Duodenal mucosa (tissue), 2 donors: ENCODE measurements around the gene MED28.
"Not testable (repeated sequence)": the region's sequence is repeated elsewhere in the genome, so short reads cannot be mapped to it uniquely, and the experiment has no call there.

Experiments
- H3K27ac ChIP-seq: one replicate; pipeline ENCODE4 v1.7.0; 2013; ENCODE audit warnings: low read depth, low read length
- H3K27me3 ChIP-seq, 2 donors: one replicate each; pipeline ENCODE4 v1.7.0; 2013; ENCODE audit warnings: low read length in 2 of 2, control low read depth in 1 of 2; ENCODE audit not compliant: insufficient read depth in 2 of 2, control insufficient read depth in 1 of 2
- H3K36me3 ChIP-seq, 2 donors: one replicate each; pipeline ENCODE4 v1.7.0; 2013; ENCODE audit warnings: low read length in 2 of 2, control low read depth in 1 of 2; ENCODE audit not compliant: insufficient read depth in 2 of 2, control insufficient read depth in 1 of 2
- H3K4me1 ChIP-seq, 2 donors: one replicate each; pipeline ENCODE4 v1.7.0; 2013; ENCODE audit warnings: low read length in 2 of 2, control low read depth in 1 of 2; ENCODE audit not compliant: insufficient read depth in 2 of 2, control insufficient read depth in 1 of 2
- H3K4me3 ChIP-seq, 2 donors: one replicate each; pipeline ENCODE4 v1.7.0; 2013; ENCODE audit warnings: low read length in 2 of 2, low read depth in 1 of 2
- H3K9ac ChIP-seq, 2 donors: one replicate each; pipeline ENCODE4 v1.7.0; 2013; ENCODE audit warnings: low read length in 2 of 2, low read depth in 1 of 2
- H3K9me3 ChIP-seq, 2 donors: one replicate each; pipeline ENCODE4 v1.7.0; 2013; ENCODE audit warnings: low read length in 2 of 2, control low read depth in 1 of 2; ENCODE audit not compliant: control insufficient read depth in 1 of 2

The MED28 gene

DNA sequence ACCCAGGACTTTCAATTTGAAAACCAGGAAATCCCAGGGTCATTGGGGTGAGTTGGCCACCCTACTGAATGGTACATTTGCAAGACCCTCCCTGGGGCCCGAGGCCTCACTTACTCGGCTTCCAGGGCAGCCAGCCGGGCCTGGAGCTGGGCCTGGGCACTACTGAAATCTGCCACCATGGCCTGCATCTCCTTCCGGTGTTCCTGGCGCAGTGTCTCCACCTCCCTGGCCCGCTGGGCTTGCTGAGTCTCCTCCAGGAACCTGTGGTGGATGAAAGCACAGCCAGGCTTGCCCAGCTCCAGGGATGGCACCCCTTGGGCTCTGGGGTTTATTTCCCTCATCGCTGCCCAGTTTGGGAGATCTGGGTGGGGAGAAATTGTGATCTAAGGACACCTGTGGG, 24.7 kb downstream of the MED28 start:
- no peak overlapping the region for H3K27ac ChIP-seq
- H3K4me1 ChIP-seq = no peaks in the 10 kb centered on the region
- H3K4me3 ChIP-seq = no peak overlapping the region
- peaks cover 0 to 4% of the 10 kb centered on the region in 2 donors for H3K36me3 ChIP-seq
- H3K9me3 ChIP-seq = no peaks in the 10 kb centered on the region
- H3K27me3 ChIP-seq = no peaks in the 10 kb centered on the region
- no peak overlapping the region for H3K9ac ChIP-seq

DNA sequence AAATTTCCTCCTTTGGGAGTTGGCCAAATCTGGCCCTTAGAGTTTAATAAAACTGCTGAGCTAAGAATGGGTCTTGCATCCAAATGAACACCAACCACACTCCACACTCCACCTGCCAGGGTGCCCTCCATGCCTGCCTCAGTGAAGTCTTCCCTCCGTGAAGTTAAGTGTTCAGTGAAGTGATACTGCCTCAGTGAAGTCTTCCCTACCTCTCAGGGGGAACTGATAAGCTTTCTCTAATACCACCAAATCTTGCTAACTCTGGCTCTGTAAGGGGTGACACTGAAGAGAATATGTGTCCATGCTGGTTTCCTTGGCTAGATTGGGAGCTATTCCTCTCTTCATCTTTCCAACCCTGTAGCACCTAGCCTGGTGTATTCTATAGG, 27.9 kb downstream of the MED28 start:
- Histone ChIP-seq H3K4me1 (no peaks in the 10 kb centered on the region), H3K9ac (no peak overlapping the region), H3K27me3 (no peaks in the 10 kb centered on the region), H3K27ac (no peak overlapping the region), H3K36me3 (no peaks in the 10 kb centered on the region), H3K4me3 (no peak overlapping the region), H3K9me3 (no peaks in the 10 kb centered on the region)

- Histone ChIP-seq H3K36me3 (no peaks in the 10 kb centered on the region), H3K27me3 (no peaks in the 10 kb centered on the region), H3K27ac (no peak overlapping the region), H3K9ac (no peak overlapping the region), H3K4me1 (no peaks in the 10 kb centered on the region), H3K4me3 (no peak overlapping the region), H3K9me3 (no peaks in the 10 kb centered on the region)
Measured at GRCh38 chr4:17646693-17647092, 32.3 kb downstream of the MED28 start.

- Histone ChIP-seq H3K27ac (no peak overlapping the region), H3K36me3 (no peaks in the 10 kb centered on the region), H3K9me3 (no peaks in the 10 kb centered on the region), H3K27me3 (no peaks in the 10 kb centered on the region), H3K4me1 (no peaks in the 10 kb centered on the region), H3K9ac (no peak overlapping the region), H3K4me3 (no peak overlapping the region)
Measured at GRCh38 chr4:17647176-17647806, 32.9 kb downstream of the MED28 start.

DNA sequence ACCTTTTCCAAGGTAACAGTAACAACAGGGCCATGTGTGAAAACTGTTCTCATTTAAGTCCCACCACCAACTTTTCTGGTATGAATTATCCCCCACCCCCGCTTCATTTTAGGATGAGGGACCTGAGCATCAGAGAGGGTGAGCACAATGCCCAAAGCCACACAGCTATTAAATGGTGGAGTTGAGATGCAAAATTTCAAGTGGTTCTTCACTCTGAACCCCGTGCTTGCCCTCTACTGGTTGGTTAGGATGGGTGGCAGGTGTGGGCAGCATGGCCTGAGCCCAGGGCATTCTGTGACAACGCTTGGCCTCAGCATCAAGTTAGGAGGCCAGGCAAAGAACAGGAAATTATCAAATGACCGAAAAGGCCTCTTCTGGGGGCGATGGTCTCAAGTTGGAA, 33.5 kb downstream of the MED28 start:
- Histone ChIP-seq H3K27me3 (no peaks in the 10 kb centered on the region), H3K27ac (no peak overlapping the region), H3K4me3 (no peak overlapping the region), H3K36me3 (no peaks in the 10 kb centered on the region), H3K4me1 (no peaks in the 10 kb centered on the region), H3K9ac (no peak overlapping the region), H3K9me3 (no peaks in the 10 kb centered on the region)

GRCh38 chr4:17650406-17650805, 36.0 kb downstream of the MED28 start:
- no peaks in the 10 kb centered on the region for H3K36me3 ChIP-seq
- no peaks in the 10 kb centered on the region for H3K9me3 ChIP-seq
- H3K4me3 ChIP-seq = no peak overlapping the region
- H3K9ac ChIP-seq = no peak overlapping the region
- no peaks in the 10 kb centered on the region for H3K4me1 ChIP-seq
- H3K27ac ChIP-seq = no peak overlapping the region
- no peaks in the 10 kb centered on the region for H3K27me3 ChIP-seq

DNA sequence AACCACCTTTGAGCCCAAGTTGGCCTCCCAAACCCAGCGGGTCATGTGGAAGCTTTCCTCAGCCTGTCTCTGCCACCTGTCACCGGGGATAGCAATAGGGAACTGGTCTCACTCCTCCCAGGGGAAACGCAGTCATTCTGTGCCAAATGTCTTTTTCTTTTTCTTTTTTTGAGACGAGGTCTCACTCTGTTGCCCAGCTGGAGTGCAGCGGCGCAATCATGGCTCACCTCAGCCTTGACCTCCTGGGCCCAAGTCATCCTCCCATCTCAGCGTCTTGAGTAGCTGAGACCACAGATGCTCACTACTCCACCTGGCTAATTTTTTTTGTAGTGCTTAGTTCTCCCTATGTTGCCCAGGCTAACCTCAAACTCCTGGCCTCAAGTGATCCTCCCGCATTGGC, 40.3 kb downstream of the MED28 start:
- no peaks in the 10 kb centered on the region for H3K4me1 ChIP-seq
- H3K36me3 ChIP-seq = no peaks in the 10 kb centered on the region
- no peak overlapping the region for H3K4me3 ChIP-seq
- H3K9me3 ChIP-seq = no peaks in the 10 kb centered on the region
- H3K27me3 ChIP-seq = no peaks in the 10 kb centered on the region
- H3K9ac ChIP-seq = no peak overlapping the region
- H3K27ac ChIP-seq = no peak overlapping the region

GRCh38 chr4:17657090-17657489, 42.6 kb downstream of the MED28 start:
- no peaks in the 10 kb centered on the region for H3K4me1 ChIP-seq
- H3K36me3 ChIP-seq = no peaks in the 10 kb centered on the region
- no peak overlapping the region for H3K9ac ChIP-seq
- H3K9me3 ChIP-seq = no peaks in the 10 kb centered on the region
- H3K27ac ChIP-seq = no peak overlapping the region
- H3K27me3 ChIP-seq = no peaks in the 10 kb centered on the region
- no peak overlapping the region for H3K4me3 ChIP-seq

DNA sequence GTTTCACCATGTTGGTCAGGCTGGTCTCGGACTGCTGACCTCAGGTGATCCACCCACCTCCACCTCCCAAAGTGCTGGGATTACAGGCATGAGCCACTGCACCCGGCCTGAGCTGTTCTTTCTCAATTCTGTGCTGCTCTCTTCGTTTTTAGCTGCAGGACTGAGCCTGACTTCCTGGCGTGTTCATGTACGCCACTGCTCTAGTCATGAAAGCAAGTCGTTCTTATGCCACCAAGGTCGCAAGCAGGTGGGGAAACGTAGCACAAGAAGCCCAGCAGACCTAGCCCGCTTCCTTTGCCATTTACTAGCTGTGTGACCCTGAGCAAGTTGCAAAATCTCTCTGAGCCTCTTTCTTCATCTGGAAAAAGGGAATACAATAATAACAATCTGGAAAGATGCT, 43.4 kb downstream of the MED28 start:
- Histone ChIP-seq H3K9ac (no peak overlapping the region), H3K9me3 (no peaks in the 10 kb centered on the region), H3K27me3 (no peaks in the 10 kb centered on the region), H3K4me1 (no peaks in the 10 kb centered on the region), H3K4me3 (no peak overlapping the region), H3K27ac (no peak overlapping the region), H3K36me3 (no peaks in the 10 kb centered on the region)

GRCh38 chr4:17659196-17659595, 44.8 kb downstream of the MED28 start:
- H3K27ac ChIP-seq, H3K9me3 ChIP-seq, H3K4me3 ChIP-seq, H3K4me1 ChIP-seq, H3K9ac ChIP-seq, H3K27me3 ChIP-seq, H3K36me3 ChIP-seq: not testable (repeated sequence)

- Histone ChIP-seq H3K27me3 (no peaks in the 10 kb centered on the region), H3K27ac (no peak overlapping the region), H3K9me3 (no peaks in the 10 kb centered on the region), H3K9ac (no peak overlapping the region), H3K4me3 (no peak overlapping the region), H3K36me3 (no peaks in the 10 kb centered on the region), H3K4me1 (no peaks in the 10 kb centered on the region)
Measured at GRCh38 chr4:17662694-17663093, 48.3 kb downstream of the MED28 start.
